Astrocyte (in vitro differentiated cells and primary cell): Measurements from ENCODE around the gene SEMA3G. TPM values are rescaled to one million over a fixed set of nuclear protein-coding genes. Genes with fewer than 3 reads are reported as not detected.

ENCODE experiments used
- DNase-seq: peaks from one replicate; pipeline ENCODE4 v3.0.0-alpha.2; 2010; ENCODE audit warnings: low read depth
- FAIRE-seq: peaks from 2 replicates; lab custom pipeline; 2011; peaks lifted over from hg19 to GRCh38; lab: Jason Lieb, UNC
- H2AFZ ChIP-seq: 2 replicates; pipeline ENCODE4 v1.6.0; 2012; ENCODE audit warnings: low read depth, low read length, inconsistent platforms
- H3K27ac ChIP-seq: 2 replicates; pipeline ENCODE4 v1.5.1; 2011; ENCODE audit warnings: low read depth, low read length, inconsistent platforms
- H3K27me3 ChIP-seq: 2 replicates; pipeline ENCODE4 v1.6.0; 2011; ENCODE audit warnings: low read length, inconsistent platforms; ENCODE audit not compliant: insufficient read depth
- H3K36me3 ChIP-seq: 2 replicates; pipeline ENCODE4 v1.5.1; 2011; ENCODE audit warnings: low read length, inconsistent platforms; ENCODE audit not compliant: insufficient read depth
- H3K4me1 ChIP-seq: 2 replicates; pipeline ENCODE4 v1.5.1; 2011; ENCODE audit warnings: low read length, inconsistent platforms; ENCODE audit not compliant: insufficient read depth
- H3K4me2 ChIP-seq: 2 replicates; pipeline ENCODE4 v1.6.0; 2012; ENCODE audit warnings: low read length, inconsistent platforms
- H3K4me3 ChIP-seq: 2 replicates; pipeline ENCODE4 v1.5.1; 2011; ENCODE audit warnings: low read depth, mild to moderate bottlenecking, low read length, inconsistent platforms; ENCODE audit not compliant: insufficient read depth
- H3K79me2 ChIP-seq: 2 replicates; pipeline ENCODE4 v1.6.0; 2012; ENCODE audit warnings: mild to moderate bottlenecking, low read length, inconsistent platforms; ENCODE audit not compliant: insufficient read depth
- H3K9ac ChIP-seq: 2 replicates; pipeline ENCODE4 v1.6.0; 2012; ENCODE audit warnings: mild to moderate bottlenecking, low read length, inconsistent platforms
- H3K9me3 ChIP-seq: 2 replicates; pipeline ENCODE4 v1.5.1; 2012; ENCODE audit warnings: low read depth, mild to moderate bottlenecking, low read length, inconsistent platforms; ENCODE audit not compliant: insufficient read depth
- H4K20me1 ChIP-seq: 2 replicates; pipeline ENCODE4 v1.6.0; 2012; ENCODE audit warnings: low read length, inconsistent platforms; ENCODE audit not compliant: insufficient read depth
- H3K27ac Mint-ChIP-seq: one replicate; pipeline ENCODE4 v1.8.0; 2021; ENCODE audit warnings: mild to moderate bottlenecking, mixed read lengths; ENCODE audit not compliant: unreplicated experiment
- H3K27me3 Mint-ChIP-seq: one replicate; pipeline ENCODE4 v1.8.0; 2021; ENCODE audit warnings: low read depth, mixed read lengths; ENCODE audit not compliant: unreplicated experiment
- H3K36me3 Mint-ChIP-seq: one replicate; pipeline ENCODE4 v1.8.0; 2021; ENCODE audit warnings: low read depth, mixed read lengths; ENCODE audit not compliant: unreplicated experiment
- H3K4me1 Mint-ChIP-seq: one replicate; pipeline ENCODE4 v1.8.0; 2021; ENCODE audit warnings: low read depth, mixed read lengths; ENCODE audit not compliant: unreplicated experiment
- H3K4me3 Mint-ChIP-seq: one replicate; pipeline ENCODE4 v1.8.0; 2021; ENCODE audit warnings: mild to moderate bottlenecking, moderate library complexity, mixed read lengths; ENCODE audit not compliant: unreplicated experiment
- H3K9me3 Mint-ChIP-seq: one replicate; pipeline ENCODE4 v1.8.0; 2021; ENCODE audit warnings: mild to moderate bottlenecking, mixed read lengths; ENCODE audit not compliant: unreplicated experiment
- EZH2 ChIP-seq: IDR thresholded peaks from 2 replicates; pipeline ENCODE4 v1.6.1; 2012; ENCODE audit warnings: mild to moderate bottlenecking, low read length, inconsistent platforms; ENCODE audit not compliant: insufficient read depth
- total RNA-seq: library from RNA; stranded (reverse); gene quantifications from 2 replicates; pipeline ENCODE4 v1.2.1, GENCODE V29; 2021
- TF ChIP-seq, protein P1 (sequence below): IDR thresholded peaks from 2 replicates; pipeline ENCODE4 v1.5.1; 2011; ENCODE audit warnings: low read depth, mild to moderate bottlenecking, inconsistent platforms, low read length, moderate library complexity; ENCODE audit not compliant: insufficient read depth

Gene SEMA3G
- total RNA-seq, 1 donor from 2014 or later = 0.09 TPM

DNA sequence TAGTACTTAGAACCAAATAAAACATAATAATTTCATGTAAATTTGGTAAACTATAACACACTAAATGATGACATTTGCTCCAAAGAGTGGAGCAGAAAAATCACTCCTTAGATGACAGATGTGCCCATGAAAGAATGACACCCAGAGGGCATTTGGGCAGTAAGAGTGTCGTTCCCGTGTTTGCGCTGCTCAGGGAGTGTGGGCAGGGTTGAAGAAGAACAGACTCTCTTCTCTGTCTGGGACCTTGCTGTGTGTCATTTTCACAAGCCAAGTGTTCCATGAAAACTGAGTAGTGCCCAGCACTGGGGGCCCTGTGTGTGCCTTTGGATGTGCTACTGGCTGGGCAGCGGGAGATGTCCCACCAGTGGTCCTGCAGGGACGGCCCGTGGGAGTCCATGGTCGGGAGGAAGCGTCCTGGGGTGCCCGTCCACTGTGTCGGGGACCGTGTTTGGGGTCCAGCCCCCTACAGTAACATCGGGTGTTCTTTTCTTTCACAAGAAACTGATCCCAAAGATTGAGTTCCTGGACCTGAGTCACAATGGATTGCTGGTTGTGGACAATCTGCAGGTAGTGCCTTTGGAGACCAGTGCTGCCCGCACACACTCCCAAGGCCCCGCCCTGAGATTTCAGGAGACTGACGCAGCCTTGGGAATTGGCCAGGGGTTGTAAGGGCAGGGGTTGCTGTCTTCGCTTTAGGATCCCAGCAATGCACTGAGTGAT lies 32.3 kb upstream of the SEMA3G start:
- no peaks in the 10 kb centered on the region for H3K4me1 ChIP-seq
- no peak overlapping the region for H3K9ac ChIP-seq
- H3K9me3 ChIP-seq = no peaks in the 10 kb centered on the region
- no peak overlapping the region for H3K27ac Mint-ChIP-seq
- no peaks in the 10 kb centered on the region for H3K4me1 Mint-ChIP-seq
- no peak overlapping the region for H3K4me3 ChIP-seq
- H3K27ac ChIP-seq = no peak overlapping the region
- no peak overlapping the region for H3K4me3 Mint-ChIP-seq
- no peaks in the 10 kb centered on the region for H3K27me3 Mint-ChIP-seq
- H3K36me3 ChIP-seq = peaks cover 60% of the 10 kb centered on the region
- no peak overlapping the region for H2AFZ ChIP-seq
- FAIRE-seq (no peak), DNase-seq (no peak)
- peaks cover 37% of the 10 kb centered on the region for H3K36me3 Mint-ChIP-seq
- TF ChIP-seq, protein P1, sequence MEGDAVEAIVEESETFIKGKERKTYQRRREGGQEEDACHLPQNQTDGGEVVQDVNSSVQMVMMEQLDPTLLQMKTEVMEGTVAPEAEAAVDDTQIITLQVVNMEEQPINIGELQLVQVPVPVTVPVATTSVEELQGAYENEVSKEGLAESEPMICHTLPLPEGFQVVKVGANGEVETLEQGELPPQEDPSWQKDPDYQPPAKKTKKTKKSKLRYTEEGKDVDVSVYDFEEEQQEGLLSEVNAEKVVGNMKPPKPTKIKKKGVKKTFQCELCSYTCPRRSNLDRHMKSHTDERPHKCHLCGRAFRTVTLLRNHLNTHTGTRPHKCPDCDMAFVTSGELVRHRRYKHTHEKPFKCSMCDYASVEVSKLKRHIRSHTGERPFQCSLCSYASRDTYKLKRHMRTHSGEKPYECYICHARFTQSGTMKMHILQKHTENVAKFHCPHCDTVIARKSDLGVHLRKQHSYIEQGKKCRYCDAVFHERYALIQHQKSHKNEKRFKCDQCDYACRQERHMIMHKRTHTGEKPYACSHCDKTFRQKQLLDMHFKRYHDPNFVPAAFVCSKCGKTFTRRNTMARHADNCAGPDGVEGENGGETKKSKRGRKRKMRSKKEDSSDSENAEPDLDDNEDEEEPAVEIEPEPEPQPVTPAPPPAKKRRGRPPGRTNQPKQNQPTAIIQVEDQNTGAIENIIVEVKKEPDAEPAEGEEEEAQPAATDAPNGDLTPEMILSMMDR = no peak
- no peak for TF ChIP-seq EZH2
- no peaks in the 10 kb centered on the region for H3K9me3 Mint-ChIP-seq
- peaks cover 3% of the 10 kb centered on the region for H3K79me2 ChIP-seq
- H3K4me2 ChIP-seq = no peak overlapping the region
- peaks cover 48% of the 10 kb centered on the region for H4K20me1 ChIP-seq
- no peaks in the 10 kb centered on the region for H3K27me3 ChIP-seq

DNA sequence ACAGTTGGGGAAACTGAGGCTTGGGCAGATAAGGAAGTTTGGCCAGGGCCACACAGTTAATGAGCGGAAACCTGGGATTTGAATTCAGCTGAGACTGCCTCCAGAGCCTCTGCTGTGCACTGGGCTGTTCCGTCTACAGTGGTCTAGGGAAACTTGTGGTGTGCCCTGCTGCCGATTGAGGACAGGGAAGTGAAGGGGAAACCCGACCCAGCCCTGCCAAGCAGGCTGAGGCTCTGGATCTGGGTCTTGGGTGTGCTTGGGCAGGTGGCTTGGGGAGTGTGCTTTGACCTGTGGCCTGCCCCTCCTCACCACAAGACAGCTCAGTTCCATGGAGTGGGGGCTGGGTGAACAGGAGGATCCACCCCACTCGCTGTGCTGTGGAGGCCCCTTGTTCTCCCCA lies 28.1 kb upstream of the SEMA3G start:
- Histone ChIP-seq H3K9ac (no peak overlapping the region), H3K79me2 (peaks cover 25% of the 10 kb centered on the region), H3K36me3 (peaks cover 45% of the 10 kb centered on the region), H3K4me3 (no peak overlapping the region), H3K27me3 (no peaks in the 10 kb centered on the region), H3K4me1 (no peaks in the 10 kb centered on the region), H3K4me2 (no peak overlapping the region), H3K9me3 (no peaks in the 10 kb centered on the region), H3K27ac (no peak overlapping the region), H2AFZ (no peak overlapping the region), H4K20me1 (peaks cover 70% of the 10 kb centered on the region)
- DNase-seq (no peak), FAIRE-seq (no peak)
- H3K36me3 Mint-ChIP-seq = peaks cover 27% of the 10 kb centered on the region
- no peaks in the 10 kb centered on the region for H3K9me3 Mint-ChIP-seq
- no peak overlapping the region for H3K27ac Mint-ChIP-seq
- H3K4me3 Mint-ChIP-seq = no peak overlapping the region
- no peak for TF ChIP-seq EZH2
- TF ChIP-seq, protein P1 = no peak
- H3K4me1 Mint-ChIP-seq = no peaks in the 10 kb centered on the region
- no peaks in the 10 kb centered on the region for H3K27me3 Mint-ChIP-seq
